SK-N-SH (cell line): ENCODE measurements around the gene MYO16.
"Not testable (repeated sequence)": the region's sequence is repeated elsewhere in the genome, so short reads cannot be mapped to it uniquely, and the experiment has no call there.

Source experiments
- CHD2 ChIP-seq: fragments of 150-350 bp; IDR thresholded peaks from 2 replicates; pipeline ENCODE4 v1.6.1; 2018; ENCODE audit warnings: low read length; ENCODE audit not compliant: partially characterized antibody
- CTCF ChIP-seq: fragments of 200-600 bp; sonication (generic); IDR thresholded peaks from 2 replicates; pipeline ENCODE4 v1.6.1; 2017; ENCODE audit warnings: antibody characterized with exemption, mild to moderate bottlenecking, moderate library complexity
- JUND ChIP-seq: IDR thresholded peaks from 2 replicates; pipeline ENCODE4 v1.4.0; 2012
- RAD21 ChIP-seq: IDR thresholded peaks from 2 replicates; pipeline ENCODE4 v1.6.1; 2012; ENCODE audit warnings: mild to moderate bottlenecking, low read length
- SMC3 ChIP-seq: IDR thresholded peaks from 2 replicates; pipeline ENCODE4 v1.6.1; 2012; ENCODE audit warnings: low read depth, low read length, improper control_type of control experiment

DNA sequence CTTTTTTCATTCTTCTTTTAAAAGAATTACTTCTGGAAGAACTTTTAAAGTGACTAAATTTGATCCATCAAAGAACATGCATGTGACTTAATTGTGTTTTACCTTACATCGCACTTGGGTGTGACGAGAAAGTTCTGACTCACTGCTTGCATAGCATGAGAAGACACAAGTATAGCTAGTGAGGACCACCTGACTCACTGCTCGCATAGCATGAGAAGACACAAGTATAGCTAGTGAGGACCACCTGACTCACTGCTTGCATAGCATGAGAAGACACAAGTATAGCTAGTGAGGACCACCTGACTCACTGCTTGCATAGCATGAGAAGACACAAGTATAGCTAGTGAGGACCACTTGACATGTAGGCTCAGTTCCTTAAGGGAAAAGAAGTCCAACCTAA is 362.0 kb downstream of the MYO16 start:
- not testable (repeated sequence) for TF ChIP-seq SMC3, RAD21, CTCF, JUND, CHD2
